Osteoblast (primary cell): ENCODE data around the gene GFPT1. TPM values are rescaled to one million over a fixed set of nuclear protein-coding genes. Genes with fewer than 3 reads are reported as not detected.

Experiments
- DNase-seq: peaks from one replicate; pipeline ENCODE4 v3.0.0; 2011; ENCODE audit warnings: low spot score, mixed read lengths; ENCODE audit not compliant: insufficient read length; ENCODE audit errors: missing footprints
- H2AFZ ChIP-seq: 2 replicates; pipeline ENCODE4 v1.6.0; 2011; ENCODE audit warnings: mild to moderate bottlenecking, low read length
- H3K27ac ChIP-seq: 2 replicates; pipeline ENCODE4 v1.5.1; 2011; ENCODE audit warnings: mild to moderate bottlenecking, low read depth, low read length, moderate library complexity
- H3K27me3 ChIP-seq: 2 replicates; pipeline ENCODE4 v1.6.0; 2012; ENCODE audit warnings: mild to moderate bottlenecking, control low read depth, inconsistent platforms, low read length, moderate library complexity; ENCODE audit not compliant: insufficient read depth
- H3K36me3 ChIP-seq: 2 replicates; pipeline ENCODE4 v1.5.1; 2011; ENCODE audit warnings: mild to moderate bottlenecking, low read length, control low read depth, moderate library complexity; ENCODE audit not compliant: insufficient read depth
- H3K4me1 ChIP-seq: 2 replicates; pipeline ENCODE4 v1.5.1; 2011; ENCODE audit warnings: mild to moderate bottlenecking, low read length, control low read depth, moderate library complexity; ENCODE audit not compliant: insufficient read depth
- H3K4me2 ChIP-seq: 2 replicates; pipeline ENCODE4 v1.6.0; 2011; ENCODE audit warnings: mild to moderate bottlenecking, low read length; ENCODE audit not compliant: insufficient read depth
- H3K4me3 ChIP-seq: fragments of 200-600 bp; sonication (generic); 3 replicates; pipeline ENCODE4 v1.5.1; 2012; ENCODE audit warnings: mild to moderate bottlenecking, low read length, inconsistent platforms; ENCODE audit not compliant: insufficient read depth
- H3K79me2 ChIP-seq: 2 replicates; pipeline ENCODE4 v1.6.0; 2012; ENCODE audit warnings: mild to moderate bottlenecking, low read length, control low read depth, inconsistent platforms; ENCODE audit not compliant: insufficient read depth
- H3K9me3 ChIP-seq: 2 replicates; pipeline ENCODE4 v1.5.1; 2011; ENCODE audit warnings: low read depth, low read length, control low read depth
- H4K20me1 ChIP-seq: 2 replicates; pipeline ENCODE4 v1.6.0; 2012; ENCODE audit warnings: mild to moderate bottlenecking, low read length, control low read depth; ENCODE audit not compliant: insufficient read depth
- CTCF ChIP-seq: IDR thresholded peaks from 2 replicates; pipeline ENCODE4 v1.5.1; 2011; ENCODE audit warnings: mild to moderate bottlenecking, low read depth, low read length, moderate library complexity; ENCODE audit errors: extremely low read depth
- total RNA-seq: library from RNA; depleted of rRNA; stranded (reverse); fragments of >200 nt; gene quantifications from 2 replicates; pipeline ENCODE4 v1.2.3, GENCODE V29; 2012

GFPT1 gene
- total RNA-seq, 1 donor, result 64.4 TPM

GRCh38 chr2:69416147-69416546, 29.1 kb upstream of the GFPT1 start:
- Histone ChIP-seq H3K27ac (no peak overlapping the region), H3K27me3 (no peaks in the 10 kb centered on the region), H4K20me1 (no peaks in the 10 kb centered on the region)

GRCh38 chr2:69411120-69411519, 24.1 kb upstream of the GFPT1 start:
- Histone ChIP-seq H3K27ac (no peak overlapping the region), H3K4me2 (no peak overlapping the region), H3K27me3 (no peaks in the 10 kb centered on the region), H3K9me3 (no peaks in the 10 kb centered on the region), H3K4me1 (no peaks in the 10 kb centered on the region), H3K36me3 (peaks cover 15% of the 10 kb centered on the region), H4K20me1 (no peaks in the 10 kb centered on the region), H3K79me2 (no peaks in the 10 kb centered on the region), H2AFZ (no peak overlapping the region), H3K4me3 (no peak overlapping the region)
- DNase-seq, result no peak
- no peak for TF ChIP-seq CTCF

More at GRCh38 chr2:69416147-69416546, 29.1 kb upstream of the GFPT1 start:
- Histone ChIP-seq H3K4me1 (no peaks in the 10 kb centered on the region), H2AFZ (no peak overlapping the region), H3K4me3 (no peak overlapping the region), H3K36me3 (peaks cover 40% of the 10 kb centered on the region), H3K9me3 (no peaks in the 10 kb centered on the region), H3K4me2 (no peak overlapping the region), H3K79me2 (no peaks in the 10 kb centered on the region)
- no peak for TF ChIP-seq CTCF
- no peak for DNase-seq

GRCh38 chr2:69405306-69405705, 18.3 kb upstream of the GFPT1 start:
- H3K27ac ChIP-seq, result no peak overlapping the region
- TF ChIP-seq CTCF, result no peak
- H3K27me3 ChIP-seq, result no peaks in the 10 kb centered on the region
- no peak overlapping the region for H3K4me3 ChIP-seq
- no peaks in the 10 kb centered on the region for H4K20me1 ChIP-seq
- no peaks in the 10 kb centered on the region for H3K4me1 ChIP-seq
- H3K36me3 ChIP-seq, result peaks cover 31% of the 10 kb centered on the region
- no peak overlapping the region for H2AFZ ChIP-seq
- no peak for DNase-seq
- no peaks in the 10 kb centered on the region for H3K9me3 ChIP-seq
- no peak overlapping the region for H3K4me2 ChIP-seq
- H3K79me2 ChIP-seq, result no peaks in the 10 kb centered on the region

GRCh38 chr2:69400121-69400520, 13.1 kb upstream of the GFPT1 start:
- Histone ChIP-seq H3K79me2 (no peaks in the 10 kb centered on the region), H3K4me1 (peaks cover 4% of the 10 kb centered on the region), H3K36me3 (peaks cover 47% of the 10 kb centered on the region), H2AFZ (no peak overlapping the region), H3K27me3 (no peaks in the 10 kb centered on the region), H3K4me3 (no peak overlapping the region), H3K9me3 (no peaks in the 10 kb centered on the region), H3K27ac (no peak overlapping the region), H4K20me1 (no peaks in the 10 kb centered on the region), H3K4me2 (no peak overlapping the region)
- DNase-seq, result no peak
- no peak for TF ChIP-seq CTCF
